Left lung (tissue), 10 donors: Measurements from ENCODE around the gene ABLIM2. TPM values are rescaled to one million over a fixed set of nuclear protein-coding genes. Genes with fewer than 3 reads are reported as not detected.
A peak's percentile ranks its signal among the peaks of the same experiment; 100 is the strongest.

Source experiments
- ATAC-seq: fragments of 200-7000 bp; cut with Tn5 transposase; one replicate; pipeline ENCODE4 v1.9.1; 2020; ENCODE audit warnings: moderate library complexity
- DNase-seq, 4 donors: peaks; one replicate each; pipeline ENCODE4 v3.0.0-alpha.2; 2013 to 2020
- H3K27ac ChIP-seq, 2 donors: fragments of 200-600 bp; sonication (generic) in 1 of 2; one replicate each; pipeline versions ENCODE4 v1.5.0 to v1.8.0; 2020 to 2021
- H3K27me3 ChIP-seq, 2 donors: fragments of 200-600 bp; sonication (generic) in 1 of 2; one replicate each; pipeline versions ENCODE4 v1.5.0 to v1.8.0; 2020 to 2021
- H3K36me3 ChIP-seq, 2 donors: fragments of 200-600 bp; sonication (generic) in 1 of 2; one replicate each; pipeline versions ENCODE4 v1.5.0 to v1.8.0; 2020 to 2021
- H3K4me1 ChIP-seq, 2 donors: fragments of 200-600 bp; one replicate each; pipeline ENCODE4 v1.8.0; 2021
- H3K4me3 ChIP-seq, 2 donors: fragments of 200-600 bp; sonication (generic) in 1 of 2; one replicate each; pipeline versions ENCODE4 v1.5.0 to v1.8.0; 2020 to 2021; ENCODE audit warnings: mild to moderate bottlenecking in 1 of 2
- H3K9me3 ChIP-seq, 2 donors: fragments of 200-600 bp; sonication (generic) in 1 of 2; one replicate each; pipeline versions ENCODE4 v1.5.0 to v1.8.0; 2020 to 2021
- intact Hi-C, 2 donors: fragments of 100-400 bp; cut with DNase I; formaldehyde crosslinking; loops; one replicate each; pipeline versions ENCODE4 v1.11.2 to v1.14.2; 2022
- polyA plus RNA-seq, 6 donors: library from polyadenylated mRNA; unstranded; fragments of 120-200 nt; gene quantifications; one replicate each; pipeline ENCODE4 v1.2.1, GENCODE V29; 2013; ENCODE audit not compliant: insufficient read length in 6 of 6
- total RNA-seq, 2 donors: library from RNA; stranded (reverse); fragmentation: NEBNext Ultra II Directional; extraction: Animal tissue kit (Norgen Biotek cat#: 25700); gene quantifications; one replicate each; pipeline ENCODE4 v1.2.1, GENCODE V29; 2021
- TF ChIP-seq, protein P1 (sequence below), 2 donors: fragments of 200-600 bp; sonication (generic) in 1 of 2; IDR thresholded peaks; one replicate each; pipeline versions ENCODE4 v1.5.0 to v1.8.0; 2021; ENCODE audit warnings: antibody characterized with exemption in 2 of 2
- donor health status: DM: no; HTN: yes; CAD: no.
- donor health status: DM: no; HTN: no; CAD: no.

Gene ABLIM2
- total and polyA plus RNA-seq, 8 donors, result 5.7 to 10.2 (median 7.0) TPM

DNA sequence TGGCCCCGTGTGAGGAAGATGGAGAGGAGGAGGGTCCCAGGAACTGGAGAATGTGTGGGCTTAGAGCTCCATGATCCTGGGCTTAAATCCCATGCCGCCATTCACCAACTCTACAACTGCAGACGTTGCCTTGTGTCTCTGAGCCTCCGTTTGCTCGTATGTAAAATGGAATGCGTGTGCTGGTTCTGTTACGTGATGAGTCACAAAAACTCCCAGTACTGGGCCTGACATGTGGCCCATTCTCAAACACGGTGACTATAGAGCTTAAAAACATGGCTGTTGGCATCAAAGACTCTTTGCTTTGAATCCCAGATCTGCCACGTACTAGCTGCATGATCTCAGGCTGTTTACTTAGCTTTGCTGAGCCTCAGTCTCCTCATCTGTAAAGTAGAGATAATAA lies 206.0 kb downstream of the ABLIM2 start:
- Histone ChIP-seq H3K9me3 (peaks cover 0 to 8% of the 10 kb centered on the region in 2 donors), H3K27ac (no peak overlapping the region), H3K36me3 (no peaks in the 10 kb centered on the region), H3K27me3 (no peaks in the 10 kb centered on the region), H3K4me1 (peaks cover 0 to 5% of the 10 kb centered on the region in 2 donors), H3K4me3 (no peak overlapping the region)
- DNase-seq (no peak), ATAC-seq (no peak)
- TF ChIP-seq, protein P1, sequence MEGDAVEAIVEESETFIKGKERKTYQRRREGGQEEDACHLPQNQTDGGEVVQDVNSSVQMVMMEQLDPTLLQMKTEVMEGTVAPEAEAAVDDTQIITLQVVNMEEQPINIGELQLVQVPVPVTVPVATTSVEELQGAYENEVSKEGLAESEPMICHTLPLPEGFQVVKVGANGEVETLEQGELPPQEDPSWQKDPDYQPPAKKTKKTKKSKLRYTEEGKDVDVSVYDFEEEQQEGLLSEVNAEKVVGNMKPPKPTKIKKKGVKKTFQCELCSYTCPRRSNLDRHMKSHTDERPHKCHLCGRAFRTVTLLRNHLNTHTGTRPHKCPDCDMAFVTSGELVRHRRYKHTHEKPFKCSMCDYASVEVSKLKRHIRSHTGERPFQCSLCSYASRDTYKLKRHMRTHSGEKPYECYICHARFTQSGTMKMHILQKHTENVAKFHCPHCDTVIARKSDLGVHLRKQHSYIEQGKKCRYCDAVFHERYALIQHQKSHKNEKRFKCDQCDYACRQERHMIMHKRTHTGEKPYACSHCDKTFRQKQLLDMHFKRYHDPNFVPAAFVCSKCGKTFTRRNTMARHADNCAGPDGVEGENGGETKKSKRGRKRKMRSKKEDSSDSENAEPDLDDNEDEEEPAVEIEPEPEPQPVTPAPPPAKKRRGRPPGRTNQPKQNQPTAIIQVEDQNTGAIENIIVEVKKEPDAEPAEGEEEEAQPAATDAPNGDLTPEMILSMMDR (IDR thresholded peaks at IDR 0.05), result no peak
- intact Hi-C loops, result no loop called here

DNA sequence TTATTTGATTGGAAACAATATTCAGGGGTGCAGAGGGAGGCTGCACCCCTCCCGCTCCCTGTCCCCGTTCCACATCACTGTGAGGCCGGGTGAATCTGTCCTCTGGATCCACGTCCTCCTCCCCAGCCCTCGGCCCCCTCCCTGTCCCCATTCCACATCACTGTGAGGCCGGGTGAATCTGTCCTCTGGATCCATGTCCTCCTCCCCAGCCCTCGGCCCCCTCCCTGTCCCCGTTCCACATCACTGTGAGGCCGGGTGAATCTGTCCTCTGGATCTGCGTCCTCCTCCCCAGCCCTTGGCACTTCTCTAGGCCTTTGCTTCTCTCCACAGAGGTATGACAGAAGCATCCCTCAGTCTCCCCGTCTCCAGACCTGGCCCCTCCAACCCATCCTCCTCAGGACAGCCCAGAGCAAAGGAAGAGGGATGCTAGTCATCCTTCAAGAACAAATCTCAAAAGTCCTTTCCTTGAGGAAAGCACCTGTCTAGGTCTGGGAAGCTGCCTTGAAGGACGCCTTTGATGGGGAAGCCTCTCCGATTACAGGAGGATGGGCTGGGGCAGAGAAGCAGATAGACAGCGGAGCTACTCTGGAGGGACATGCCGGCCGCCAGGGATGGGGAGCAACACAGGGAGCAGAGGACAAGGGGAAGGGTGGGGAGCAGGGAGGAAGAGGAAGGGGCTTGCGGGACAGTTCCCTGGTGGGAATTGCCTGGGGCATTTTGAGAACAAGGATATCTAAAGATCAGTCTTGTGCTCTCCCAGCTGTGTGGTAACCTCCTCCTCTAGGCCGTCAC lies 208.1 kb downstream of the ABLIM2 start:
- peaks cover 0 to 8% of the 10 kb centered on the region in 2 donors for H3K9me3 ChIP-seq
- DNase-seq (no peak), ATAC-seq (no peak)
- H3K4me1 ChIP-seq, result no peaks in the 10 kb centered on the region
- TF ChIP-seq, protein P1 (IDR thresholded peaks at IDR 0.05), result no peak
- no peaks in the 10 kb centered on the region for H3K36me3 ChIP-seq
- H3K4me3 ChIP-seq, result no peak overlapping the region
- no peaks in the 10 kb centered on the region for H3K27me3 ChIP-seq
- intact Hi-C loops, result no loop called here
- H3K27ac ChIP-seq, result no peak overlapping the region

DNA sequence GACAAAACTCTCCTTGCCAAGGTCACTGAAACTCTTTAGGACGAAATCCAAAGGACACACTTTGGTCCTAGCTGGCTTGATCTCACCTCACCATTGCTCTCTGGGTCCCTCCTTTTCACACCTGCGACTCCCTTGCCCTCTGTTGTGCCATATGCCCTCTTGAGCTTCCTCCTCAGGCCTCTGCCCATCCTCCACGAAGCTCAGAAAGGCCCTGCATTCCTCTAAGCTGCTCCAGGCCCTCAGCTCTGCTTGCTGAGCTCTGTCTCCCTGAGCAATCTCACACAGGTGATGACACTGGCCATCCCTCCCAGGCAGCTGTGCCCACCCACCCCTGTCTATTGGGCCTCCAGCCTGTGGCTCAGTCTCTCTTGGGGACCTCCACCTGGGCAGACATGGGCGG lies 208.9 kb downstream of the ABLIM2 start:
- intact Hi-C loops, result no loop called here

DNA sequence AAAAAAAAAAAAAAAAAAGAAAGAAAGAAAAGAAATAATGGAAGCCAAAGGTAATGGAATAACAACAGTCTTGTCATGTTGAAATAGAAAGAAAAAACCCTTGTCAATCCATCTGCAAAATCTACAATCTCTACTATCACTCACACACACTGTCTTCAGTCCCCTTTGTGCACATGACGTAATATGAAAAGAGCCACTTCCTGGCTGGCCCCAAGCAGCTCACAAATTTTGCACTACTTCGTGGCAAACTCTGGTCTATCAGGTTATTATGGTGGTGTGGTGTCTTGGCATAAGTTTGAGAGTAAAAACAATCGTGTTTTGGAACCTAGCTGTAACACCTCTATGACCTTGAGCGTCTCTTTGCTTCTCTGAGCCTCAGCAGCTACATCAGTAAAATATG lies 210.7 kb downstream of the ABLIM2 start:
- no peaks in the 10 kb centered on the region for H3K36me3 ChIP-seq
- H3K27ac ChIP-seq, result no peak overlapping the region
- no peaks in the 10 kb centered on the region for H3K27me3 ChIP-seq
- H3K4me3 ChIP-seq, result no peak overlapping the region
- H3K9me3 ChIP-seq, result peaks cover 0 to 3% of the 10 kb centered on the region in 2 donors
- ATAC-seq, result no peak
- intact Hi-C loops, result no loop called here
- H3K4me1 ChIP-seq, result no peaks in the 10 kb centered on the region
- TF ChIP-seq, protein P1 (IDR thresholded peaks at IDR 0.05), result no peak
- no peak for DNase-seq

More for the DNA sequence above, 208.9 kb downstream of the ABLIM2 start:
- TF ChIP-seq, protein P1 (IDR thresholded peaks at IDR 0.05), result no peak
- no peak for DNase-seq
- no peaks in the 10 kb centered on the region for H3K36me3 ChIP-seq
- H3K4me1 ChIP-seq, result no peaks in the 10 kb centered on the region
- ATAC-seq, result no peak
- H3K9me3 ChIP-seq, result peaks cover 0 to 8% of the 10 kb centered on the region in 2 donors
- no peaks in the 10 kb centered on the region for H3K27me3 ChIP-seq
- no peak overlapping the region for H3K4me3 ChIP-seq
- H3K27ac ChIP-seq, result no peak overlapping the region

DNA sequence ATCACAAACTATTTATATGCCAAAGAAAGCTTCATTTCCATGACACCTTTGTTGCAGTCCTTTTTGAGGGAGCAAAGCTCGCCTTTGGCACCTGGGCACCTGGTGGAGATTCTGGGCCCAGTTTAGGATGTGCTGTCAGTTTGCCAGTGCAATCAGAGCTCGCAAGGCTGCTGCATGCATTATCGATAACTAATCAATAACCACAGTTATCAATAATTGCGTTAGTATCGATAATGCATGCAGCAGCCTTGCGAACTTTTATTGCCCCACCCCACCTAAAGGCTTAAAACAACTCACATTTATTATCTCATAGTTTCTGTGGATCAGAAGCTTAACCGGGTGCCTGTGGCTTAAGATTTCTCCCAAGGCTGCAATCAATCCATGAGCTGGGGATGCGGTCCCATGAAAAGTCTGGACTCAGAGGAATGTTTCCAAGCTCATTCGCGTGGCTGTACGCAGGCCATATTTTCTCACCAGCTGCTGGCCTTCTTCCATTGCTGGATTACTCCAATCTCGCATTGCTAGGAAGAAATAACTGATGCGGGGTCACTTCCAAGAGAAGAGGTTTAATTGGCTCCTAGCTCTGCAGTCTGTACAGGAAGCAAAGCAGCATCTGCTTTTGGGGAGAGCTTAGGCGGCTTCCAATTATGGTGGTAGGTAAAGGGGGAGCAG lies 212.8 kb downstream of the ABLIM2 start:
- Histone ChIP-seq H3K27me3 (no peaks in the 10 kb centered on the region), H3K36me3 (no peaks in the 10 kb centered on the region), H3K27ac (no peak overlapping the region), H3K9me3 (no peaks in the 10 kb centered on the region), H3K4me1 (peaks cover 0 to 3% of the 10 kb centered on the region in 2 donors), H3K4me3 (no peak overlapping the region)
- intact Hi-C loops, result no loop called here
- TF ChIP-seq, protein P1 (IDR thresholded peaks at IDR 0.05), result no peak
- DNase-seq (peak in 1 of 4 donors; percentile 74), ATAC-seq (no peak)
